AG04450 (cell line): Measurements from ENCODE around the gene TMEM117. TPM values are rescaled to one million over a fixed set of nuclear protein-coding genes. Genes with fewer than 3 reads are reported as not detected.

Experiments
- CTCF ChIA-PET: fragments of 300-600, 350-600 bp; formaldehyde crosslinking; extraction: SDS; loops from one replicate; lab custom pipeline; 2022; ENCODE audit warnings: antibody characterized with exemption, inconsistent platforms; lab: Charles Lee
- POLR2A ChIA-PET: fragments of 350-600 bp; formaldehyde crosslinking; extraction: SDS; loops from one replicate; lab custom pipeline; 2021; ENCODE audit warnings: antibody characterized with exemption, inconsistent platforms; lab: Yijun Ruan, JAX
- DNase-seq: peaks from one replicate; pipeline ENCODE4 v3.0.0-alpha.2; 2011; ENCODE audit warnings: low read depth, low spot score
- H3K27ac ChIP-seq: one replicate; pipeline ENCODE4 v1.5.1; 2012; ENCODE audit warnings: low read depth, low read length, control low read depth
- H3K27me3 ChIP-seq: one replicate; pipeline ENCODE4 v1.6.0; 2012; ENCODE audit warnings: low read length; ENCODE audit not compliant: control insufficient read depth, insufficient read depth
- H3K4me3 ChIP-seq: 2 replicates; pipeline ENCODE4 v1.5.1; 2011; ENCODE audit warnings: mild to moderate bottlenecking, low read depth, low read length, control low read depth
- H3K9me3 ChIP-seq: 2 replicates; pipeline ENCODE4 v1.5.1; 2012; ENCODE audit warnings: low read length; ENCODE audit not compliant: control insufficient read depth, insufficient read depth
- CTCF ChIP-seq: IDR thresholded peaks from 2 replicates; pipeline ENCODE4 v1.5.1; 2011; ENCODE audit warnings: low read depth, low read length, control low read depth, inconsistent platforms
- polyA plus RNA-seq: library from polyadenylated mRNA; depleted of rRNA; stranded (reverse); fragments of >200 nt; gene quantifications from 2 replicates; pipeline ENCODE4 v1.2.3, GENCODE V29; 2011

Gene TMEM117
- polyA plus RNA-seq, 1 experiment = 11.3 TPM

- POLR2A ChIA-PET = no interaction called here
- no peak for DNase-seq
- Histone ChIP-seq H3K27ac (no peak overlapping the region), H3K27me3 (no peaks in the 10 kb centered on the region), H3K9me3 (no peaks in the 10 kb centered on the region), H3K4me3 (no peak overlapping the region)
- TF ChIP-seq CTCF = no peak
- CTCF ChIA-PET = interaction anchor here (0.9 kb wide), 1 partner anchor 16 kb away, joined by 4 read pairs; no protein-coding TSS in a partner anchor
These were observed 62.6 kb downstream of the TMEM117 start for GRCh38 chr12:43898474-43898873.

GRCh38 chr12:43899574-43899973 is 63.7 kb downstream of the TMEM117 start:
- TF ChIP-seq CTCF = no peak
- DNase-seq = no peak
- H3K4me3 ChIP-seq = no peak overlapping the region
- no peak overlapping the region for H3K27ac ChIP-seq
- no peaks in the 10 kb centered on the region for H3K9me3 ChIP-seq
- CTCF ChIA-PET = no interaction called here
- no peaks in the 10 kb centered on the region for H3K27me3 ChIP-seq
- POLR2A ChIA-PET = no interaction called here

DNA sequence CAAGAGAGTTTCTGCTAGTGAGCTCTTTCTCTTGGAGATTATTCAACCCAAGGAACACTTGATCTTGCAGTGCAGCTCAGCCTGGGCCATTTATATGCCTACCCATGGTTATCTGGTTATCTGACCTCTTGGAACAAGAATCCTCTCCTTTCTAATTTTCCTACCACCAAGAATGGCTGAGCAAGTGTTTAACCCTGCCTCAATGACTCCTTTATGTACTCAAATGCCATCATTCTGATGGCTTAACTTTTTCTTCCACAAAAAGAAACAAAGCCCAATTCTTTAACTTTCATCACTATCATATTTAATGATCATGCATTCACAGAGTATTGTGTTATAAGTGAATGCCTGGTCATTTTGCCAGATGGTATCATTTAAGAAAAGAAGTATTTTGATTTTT is 67.8 kb downstream of the TMEM117 start:
- CTCF ChIA-PET = no interaction called here
- Histone ChIP-seq H3K9me3 (no peaks in the 10 kb centered on the region), H3K27ac (no peak overlapping the region), H3K27me3 (no peaks in the 10 kb centered on the region), H3K4me3 (no peak overlapping the region)
- no peak for DNase-seq
- no peak for TF ChIP-seq CTCF
- POLR2A ChIA-PET = no interaction called here

DNA sequence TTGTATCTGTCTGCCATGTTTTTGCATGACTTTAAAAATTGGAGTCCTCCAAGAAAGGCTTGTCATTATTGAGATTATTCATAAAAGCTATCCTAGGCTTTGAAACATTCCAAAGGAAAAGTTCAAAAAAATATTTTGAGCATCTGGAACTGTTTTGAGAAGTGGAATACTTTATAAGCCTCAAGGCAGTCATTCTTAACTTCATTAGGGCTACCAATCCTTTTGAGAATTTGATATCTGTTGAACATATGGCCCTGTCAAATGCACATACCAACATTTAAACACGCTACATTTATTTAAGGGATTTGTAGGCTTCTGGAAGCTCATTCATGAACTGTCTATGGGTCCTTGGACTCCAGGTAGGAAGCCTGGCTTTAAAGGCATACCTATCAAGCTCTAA is 77.0 kb downstream of the TMEM117 start:
- H3K4me3 ChIP-seq = no peak overlapping the region
- DNase-seq = no peak
- H3K27ac ChIP-seq = no peak overlapping the region
- H3K27me3 ChIP-seq = no peaks in the 10 kb centered on the region
- POLR2A ChIA-PET = no interaction called here
- CTCF ChIA-PET = no interaction called here
- H3K9me3 ChIP-seq = no peaks in the 10 kb centered on the region
- TF ChIP-seq CTCF = no peak

GRCh38 chr12:43914391-43914790 is 78.5 kb downstream of the TMEM117 start:
- CTCF ChIA-PET = interaction anchor here (1.4 kb wide), 1 partner anchor 42 kb away, joined by 3 read pairs; no protein-coding TSS in a partner anchor
- POLR2A ChIA-PET = no interaction called here
- DNase-seq = no peak
- H3K4me3 ChIP-seq = no peak overlapping the region
- no peaks in the 10 kb centered on the region for H3K27me3 ChIP-seq
- H3K27ac ChIP-seq = no peak overlapping the region
- no peak for TF ChIP-seq CTCF
- H3K9me3 ChIP-seq = no peaks in the 10 kb centered on the region
